Hepatic stellate cell (primary cell): ENCODE data around the gene ZFAND4.
"Not testable (repeated sequence)": the region's sequence is repeated elsewhere in the genome, so short reads cannot be mapped to it uniquely, and the experiment has no call there.

Source experiments
- DNase-seq: peaks from one replicate; pipeline ENCODE4 v3.0.0; 2011; ENCODE audit warnings: low spot score

ZFAND4 gene

DNA sequence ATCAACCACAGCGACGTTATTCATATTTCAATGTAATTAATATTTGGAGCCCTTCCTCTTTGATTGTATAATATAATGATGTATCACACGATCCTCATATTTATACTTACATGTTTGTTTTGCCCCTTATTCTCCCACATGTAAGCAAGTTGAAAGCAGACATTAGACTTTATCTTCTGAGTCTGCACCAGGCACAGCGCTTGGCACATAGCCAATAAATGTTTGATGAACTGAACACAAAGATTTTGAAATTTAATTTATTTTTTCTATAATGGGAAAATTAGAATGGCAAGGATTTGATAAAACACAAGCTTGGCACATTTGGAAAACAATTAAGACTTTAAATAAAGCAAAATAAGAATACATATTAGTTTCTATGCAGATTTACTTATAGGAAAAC is 31.6 kb downstream of the ZFAND4 start:
- no peak for DNase-seq

DNA sequence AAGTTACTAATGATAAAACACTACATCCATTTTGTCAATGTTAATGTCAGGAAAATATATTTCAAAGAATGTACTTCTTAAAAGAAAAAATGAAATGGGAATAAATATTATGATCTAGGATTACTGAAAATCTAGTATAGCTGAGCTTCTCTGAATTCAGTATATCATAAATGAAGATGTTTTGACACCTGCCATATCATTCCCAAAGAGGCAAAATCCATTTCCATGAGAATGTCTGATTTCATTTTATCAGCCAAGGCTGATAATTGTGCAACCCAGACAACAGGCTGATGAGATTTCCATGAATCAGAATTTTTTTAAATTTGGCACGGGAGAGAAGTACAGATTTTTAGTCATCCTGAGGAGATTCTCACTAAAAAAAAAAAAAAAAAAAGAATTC is 32.5 kb downstream of the ZFAND4 start:
- DNase-seq = no peak

DNA sequence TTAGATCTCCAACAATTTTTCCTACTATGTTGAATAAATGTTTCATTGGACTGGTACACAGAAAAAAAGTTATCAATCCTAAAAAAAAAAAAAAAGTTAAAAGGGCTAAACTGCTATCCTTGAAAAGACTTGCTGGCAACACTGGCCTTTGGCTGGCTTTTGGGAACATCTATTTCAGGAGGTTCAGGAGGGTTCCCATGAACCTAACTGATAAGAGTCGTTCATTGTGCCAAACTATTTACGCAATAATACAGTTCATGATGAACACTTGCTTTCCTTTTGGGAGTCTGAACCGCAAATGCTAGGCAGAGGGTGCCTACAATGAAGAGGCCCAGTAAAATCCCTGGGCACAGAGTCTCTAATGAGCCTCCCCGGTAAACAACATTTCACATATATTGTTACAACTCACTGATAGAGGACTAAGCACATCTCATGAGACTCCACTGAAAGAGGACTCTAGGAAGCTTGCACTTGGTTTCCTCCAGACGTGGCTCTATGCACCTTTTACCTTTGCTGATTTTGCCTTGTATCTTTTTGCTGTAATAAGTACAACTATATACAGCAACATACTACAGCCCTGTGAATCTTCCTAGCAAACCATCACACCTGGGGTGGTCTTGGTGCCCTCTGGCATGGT is 45.0 kb downstream of the ZFAND4 start:
- no peak for DNase-seq

DNA sequence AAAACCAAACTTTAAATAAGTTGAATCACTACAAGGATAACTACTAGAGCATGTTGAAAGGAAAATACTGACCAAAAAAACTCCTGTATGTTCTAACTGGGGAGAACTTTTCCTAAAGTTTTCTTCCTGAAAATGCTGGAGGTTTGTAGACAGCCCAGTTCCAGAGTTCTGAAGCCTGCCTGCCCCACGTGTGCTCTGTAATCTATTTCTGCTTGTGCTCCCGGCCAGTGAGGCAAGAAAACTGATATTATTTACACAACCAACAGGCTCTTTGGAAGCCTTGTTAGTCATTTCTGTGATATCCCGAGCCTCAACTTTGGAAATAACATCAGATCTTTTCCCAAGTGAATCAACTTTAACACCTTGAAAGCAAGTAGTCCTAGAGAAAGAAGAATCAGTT is 46.7 kb downstream of the ZFAND4 start:
- no peak for DNase-seq

GRCh38 chr10:45624724-45625123 is 47.8 kb downstream of the ZFAND4 start:
- DNase-seq = no peak

DNA sequence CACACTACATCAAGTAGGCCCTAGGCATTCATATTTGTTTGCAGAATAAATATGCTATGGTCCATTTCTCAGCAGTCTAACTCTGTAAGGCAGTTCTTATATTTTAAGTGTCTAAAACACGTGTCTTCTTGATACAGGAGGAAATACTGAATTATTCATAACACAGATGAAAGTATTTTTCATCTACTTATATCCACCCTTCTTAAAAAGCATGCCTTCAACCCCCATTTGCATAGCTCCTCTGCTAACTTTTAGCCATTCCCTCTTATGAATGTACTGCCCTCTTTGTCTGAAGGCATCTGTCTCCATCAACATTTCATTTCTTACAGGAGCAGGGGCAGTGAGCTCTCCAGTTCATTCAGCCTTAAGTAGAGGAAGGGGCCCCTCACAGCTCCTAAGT is 57.7 kb downstream of the ZFAND4 start:
- no peak for DNase-seq

GRCh38 chr10:45612741-45613140 is 59.8 kb downstream of the ZFAND4 start:
- no peak for DNase-seq

GRCh38 chr10:45608052-45608451 is 64.5 kb downstream of the ZFAND4 start:
- no peak for DNase-seq

DNA sequence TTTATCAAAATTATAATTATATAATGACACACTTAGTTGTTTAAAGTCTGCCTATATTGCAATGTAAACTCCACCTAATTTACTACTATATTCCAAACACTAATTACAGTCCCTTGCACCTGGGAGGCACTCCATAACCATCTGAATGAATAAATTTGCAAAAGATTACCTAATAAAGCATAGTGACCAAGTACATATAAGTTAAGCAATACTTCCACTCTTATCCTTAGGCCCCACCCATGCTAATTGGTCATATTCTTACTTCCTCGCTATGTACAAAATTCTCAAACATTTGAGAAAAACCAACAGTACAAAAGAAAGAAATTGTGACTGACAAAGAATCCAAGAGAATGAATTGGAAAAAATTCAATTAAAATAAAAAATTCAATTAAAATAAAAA is 65.3 kb downstream of the ZFAND4 start:
- DNase-seq = no peak

- no peak for DNase-seq
These were observed 69.7 kb downstream of the ZFAND4 start for GRCh38 chr10:45602836-45603235.

GRCh38 chr10:45602082-45602730 is 70.4 kb downstream of the ZFAND4 start:
- DNase-seq = peak; percentile 60

- not testable (repeated sequence) for DNase-seq
These were observed 71.2 kb downstream of the ZFAND4 start for GRCh38 chr10:45601254-45601930.

GRCh38 chr10:45600337-45601253 is 72.0 kb downstream of the ZFAND4 start:
- DNase-seq = not testable (repeated sequence)

DNA sequence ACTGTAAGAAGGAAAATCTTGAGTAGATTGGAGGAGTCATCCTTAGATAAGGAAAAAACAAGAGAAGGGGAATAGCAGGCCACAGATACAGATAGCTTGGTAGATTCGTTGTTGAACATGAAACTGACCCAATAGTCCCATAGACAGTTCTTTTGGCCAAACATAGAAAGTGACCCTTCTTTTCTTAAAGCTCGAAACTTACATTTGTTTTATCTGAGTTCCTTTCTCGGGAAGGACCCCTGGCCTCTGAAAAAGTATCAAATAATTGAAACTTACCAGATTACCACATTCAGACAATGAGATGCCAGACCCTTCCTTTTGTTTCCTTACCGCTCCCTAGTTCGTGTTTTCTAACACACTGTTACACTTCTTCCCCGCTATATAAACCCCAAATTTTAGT is 72.9 kb downstream of the ZFAND4 start:
- DNase-seq = no peak

- no peak for DNase-seq
These were observed 73.5 kb downstream of the ZFAND4 start for GRCh38 chr10:45599021-45599603.

DNA sequence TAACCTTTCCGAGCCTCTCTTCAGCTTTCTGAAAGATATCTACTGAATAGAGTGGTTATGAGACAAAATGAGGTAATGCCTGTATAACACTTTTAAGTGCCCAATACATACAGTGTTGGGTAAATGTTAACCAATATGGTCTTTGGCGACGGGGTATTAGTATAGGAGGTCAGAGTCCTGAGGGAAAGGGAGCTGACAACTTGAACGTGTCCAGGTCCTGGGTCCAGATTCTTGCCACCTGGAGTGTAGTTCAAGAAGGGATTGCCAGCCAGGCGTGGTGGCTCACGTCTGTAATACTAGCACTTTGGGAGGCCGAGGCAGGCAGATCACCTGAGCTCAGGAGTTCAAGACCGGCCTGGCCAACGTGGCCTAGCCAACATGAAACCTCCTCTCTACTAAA is 76.0 kb downstream of the ZFAND4 start:
- DNase-seq = no peak

GRCh38 chr10:45594276-45595157 is 78.1 kb downstream of the ZFAND4 start:
- peak; percentile 89 for DNase-seq

DNA sequence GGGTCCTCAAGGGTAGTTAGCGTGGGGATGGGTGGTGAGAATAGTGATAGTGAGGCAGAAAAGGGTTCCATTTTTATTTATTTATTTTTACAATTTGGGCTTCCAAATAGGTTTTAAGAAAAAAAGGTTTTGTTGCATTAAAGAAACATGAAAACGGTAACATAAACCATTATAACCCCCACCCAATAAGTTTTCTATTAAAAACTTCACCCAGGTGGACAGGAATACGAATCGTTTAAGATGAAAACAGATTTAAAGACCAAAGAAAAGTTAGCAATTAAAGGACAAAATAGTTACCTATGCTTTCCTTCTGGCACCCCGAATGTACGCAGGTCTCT is 78.7 kb downstream of the ZFAND4 start:
- no peak for DNase-seq

DNA sequence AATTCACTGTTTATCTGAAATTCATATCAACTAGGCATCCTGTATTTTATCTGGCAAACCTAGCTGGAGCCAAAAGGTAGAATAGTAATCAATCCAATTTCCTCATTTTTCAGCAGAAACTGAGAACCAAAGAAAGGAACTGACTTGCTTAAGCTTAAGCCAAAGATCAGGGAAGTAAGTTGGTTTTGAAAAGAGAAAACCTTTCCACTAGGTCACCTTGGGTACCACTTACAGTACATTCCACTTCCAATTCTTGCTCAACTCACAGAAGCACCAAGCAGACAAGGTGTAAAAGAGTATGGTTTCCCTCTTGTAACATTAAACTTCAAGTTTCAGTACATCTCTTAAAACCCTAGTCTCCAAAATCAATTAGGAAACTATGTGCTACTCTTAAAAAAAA is 79.6 kb downstream of the ZFAND4 start:
- no peak for DNase-seq

DNA sequence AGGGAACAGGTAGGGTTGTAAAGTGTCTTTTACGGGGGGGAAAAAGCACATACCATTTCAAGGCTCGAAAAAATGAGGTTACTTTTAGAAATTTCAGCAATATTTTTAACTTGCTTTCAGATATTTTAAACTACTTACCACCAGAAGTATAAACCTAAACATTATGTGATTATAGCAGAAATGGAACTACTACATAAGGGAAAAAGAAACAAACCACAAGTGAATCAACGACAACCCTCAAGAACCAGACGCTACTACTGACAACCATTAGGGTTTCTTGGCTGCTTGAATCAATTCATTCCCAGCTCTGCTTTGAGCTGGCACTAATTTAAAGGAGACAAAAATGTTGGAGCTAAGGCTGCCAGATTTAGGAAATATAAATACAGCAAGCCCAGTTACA is 80.1 kb downstream of the ZFAND4 start:
- no peak for DNase-seq

DNA sequence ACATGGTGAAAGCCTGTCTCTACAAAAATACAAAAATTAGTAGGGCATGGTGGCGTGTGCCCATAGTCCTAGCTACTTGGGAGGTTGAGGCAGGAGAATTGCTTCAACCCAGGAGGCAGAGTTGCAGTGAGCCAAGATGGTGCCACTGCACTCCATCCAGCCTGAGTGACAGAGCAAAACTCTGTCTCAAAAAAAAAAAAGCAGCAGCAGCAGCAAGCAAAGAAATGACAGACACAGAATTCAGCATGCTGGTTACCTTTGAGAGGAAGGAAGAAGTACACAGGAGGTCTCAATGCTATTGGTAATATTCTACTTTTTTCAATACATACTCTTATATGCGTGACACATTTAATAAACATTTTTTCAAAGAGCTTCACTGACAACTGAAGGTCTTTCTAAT is 81.3 kb downstream of the ZFAND4 start:
- no peak for DNase-seq
